ENCODE measurements around the gene DTNA. TPM values are rescaled to one million over a fixed set of nuclear protein-coding genes. Genes with fewer than 3 reads are reported as not detected.
A peak's percentile ranks its signal among the peaks of the same experiment; 100 is the strongest.

The DTNA gene
- total RNA-seq, 2 donors from 2014 or later: 2.7 to 7.0 TPM

GRCh38 chr18:34835466-34835865, 125.4 kb downstream of the DTNA start:
- ATAC-seq: no peak
- intact Hi-C loops (cut with DNase I, micrococcal nuclease): no loop called here

GRCh38 chr18:34837769-34838272, 127.7 kb downstream of the DTNA start:
- ATAC-seq: no peak
- DNase-seq: no peak
- intact Hi-C loops (cut with DNase I, micrococcal nuclease): no loop called here

More at GRCh38 chr18:34835466-34835865, 125.4 kb downstream of the DTNA start:
- DNase-seq: no peak

- DNase-seq: no peak
- intact Hi-C loops (cut with DNase I, micrococcal nuclease): no loop called here
- ATAC-seq: no peak
Observed at GRCh38 chr18:34838669-34839068, 128.6 kb downstream of the DTNA start.

GRCh38 chr18:34840256-34840826, 130.2 kb downstream of the DTNA start:
- no peak for DNase-seq
- no peak for ATAC-seq
- intact Hi-C loops (cut with DNase I, micrococcal nuclease): no loop called here

- DNase-seq (no peak), ATAC-seq (no peak)
- intact Hi-C loops (cut with DNase I, micrococcal nuclease): no loop called here
Observed at GRCh38 chr18:34841891-34842290, 131.8 kb downstream of the DTNA start.

- ATAC-seq: no peak
- DNase-seq: no peak
Observed at GRCh38 chr18:34844072-34844471, 134.0 kb downstream of the DTNA start.

GRCh38 chr18:34844732-34845459, 134.8 kb downstream of the DTNA start:
- intact Hi-C loops (cut with DNase I, micrococcal nuclease): no loop called here
- ATAC-seq (no peak), DNase-seq (no peak)

More at GRCh38 chr18:34844072-34844471, 134.0 kb downstream of the DTNA start:
- intact Hi-C loops (cut with DNase I, micrococcal nuclease): no loop called here

- no peak for DNase-seq
- ATAC-seq: no peak
- intact Hi-C loops (cut with DNase I, micrococcal nuclease): no loop called here
Observed at GRCh38 chr18:34847408-34847807, 137.3 kb downstream of the DTNA start.

GRCh38 chr18:34848156-34848555, 138.1 kb downstream of the DTNA start:
- DNase-seq (no peak), ATAC-seq (no peak)
- intact Hi-C loops (cut with DNase I, micrococcal nuclease): no loop called here

GRCh38 chr18:34848695-34849094, 138.6 kb downstream of the DTNA start:
- no peak for ATAC-seq
- DNase-seq: no peak
- intact Hi-C loops (cut with DNase I, micrococcal nuclease): no loop called here

GRCh38 chr18:34857320-34857719, 147.2 kb downstream of the DTNA start:
- intact Hi-C loops (cut with DNase I, micrococcal nuclease): no loop called here
- ATAC-seq: no peak

GRCh38 chr18:34858188-34858587, 148.1 kb downstream of the DTNA start:
- no peak for ATAC-seq
- no peak for DNase-seq
- intact Hi-C loops (cut with DNase I, micrococcal nuclease): no loop called here

More at GRCh38 chr18:34857320-34857719, 147.2 kb downstream of the DTNA start:
- no peak for DNase-seq

- intact Hi-C loops (cut with DNase I, micrococcal nuclease): no loop called here
- ATAC-seq (peak; percentile 20), DNase-seq (no peak)
Observed at GRCh38 chr18:34859496-34859895, 149.4 kb downstream of the DTNA start.

- DNase-seq: no peak
- intact Hi-C loops (cut with DNase I, micrococcal nuclease): no loop called here
- no peak for ATAC-seq
Observed at GRCh38 chr18:34862561-34862960, 152.5 kb downstream of the DTNA start.

- DNase-seq (no peak), ATAC-seq (no peak)
- intact Hi-C loops (cut with DNase I, micrococcal nuclease): no loop called here
Observed at GRCh38 chr18:34863702-34864101, 153.6 kb downstream of the DTNA start.

- intact Hi-C loops (cut with DNase I, micrococcal nuclease): no loop called here
- ATAC-seq: no peak
- no peak for DNase-seq
Observed at GRCh38 chr18:34864836-34865497, 154.9 kb downstream of the DTNA start.

GRCh38 chr18:34866310-34866709, 156.2 kb downstream of the DTNA start:
- intact Hi-C loops (cut with DNase I, micrococcal nuclease): no loop called here
- ATAC-seq: no peak
- no peak for DNase-seq

- ATAC-seq: no peak
Observed at GRCh38 chr18:34866739-34867138, 156.6 kb downstream of the DTNA start.

GRCh38 chr18:34867520-34867919, 157.4 kb downstream of the DTNA start:
- peak in 1 of 2 donors; percentile 11 for DNase-seq
- intact Hi-C loops (cut with DNase I, micrococcal nuclease): no loop called here
- ATAC-seq: peak; percentile 41

More at GRCh38 chr18:34866739-34867138, 156.6 kb downstream of the DTNA start:
- intact Hi-C loops (cut with DNase I, micrococcal nuclease): no loop called here
- no peak for DNase-seq
